Uterus (tissue), 2 donors: ENCODE results near the gene FHOD1.

Experiments used
- CTCF ChIP-seq, 4 experiments: fragments of 200-600 bp in 2 of 4; fragments of 450-650 bp in 2 of 4; sonication (generic) in 2 of 4; IDR thresholded peaks; one replicate each; pipeline ENCODE4 v1.5.1; 2016 to 2019; ENCODE audit warnings: antibody characterized with exemption in 4 of 4, mild to moderate bottlenecking in 2 of 4, moderate library complexity in 1 of 4
- POLR2A ChIP-seq, 2 donors: fragments of 450-650 bp; IDR thresholded peaks; one replicate each; pipeline ENCODE4 v1.6.1; 2016; ENCODE audit warnings: antibody characterized with exemption in 2 of 2, mild to moderate bottlenecking in 1 of 2, moderate library complexity in 1 of 2

GRCh38 chr16:67275321-67275720 is 28.0 kb upstream of the FHOD1 start:
- TF ChIP-seq CTCF (IDR thresholded peaks at IDR 0.05) (no peak), POLR2A (IDR thresholded peaks at IDR 0.05) (no peak)
